ENCODE data around the gene RIC3.
A peak's percentile ranks its signal among the peaks of the same experiment; 100 is the strongest.
"Not testable (repeated sequence)": the region's sequence is repeated elsewhere in the genome, so short reads cannot be mapped to it uniquely, and the experiment has no call there.

RIC3 gene

GRCh38 chr11:8192016-8192895 is 23.4 kb upstream of the RIC3 start:
- H3K4me3 ChIP-seq (ENCODE audit: low read depth, low read length): no peak overlapping the region
- peak; percentile 29 for DNase-seq (ENCODE audit: low read depth)

- DNase-seq (ENCODE audit: low read depth): no peak
- no peak overlapping the region for H3K4me3 ChIP-seq (ENCODE audit: low read depth, low read length)
Measured at GRCh38 chr11:8190431-8190830, 21.6 kb upstream of the RIC3 start.

- H3K4me3 ChIP-seq (ENCODE audit: low read depth, low read length): no peak overlapping the region
- no peak for DNase-seq (ENCODE audit: low read depth)
Measured at GRCh38 chr11:8186429-8186828, 17.6 kb upstream of the RIC3 start.

- no peak for DNase-seq (ENCODE audit: low read depth)
- no peak overlapping the region for H3K4me3 ChIP-seq (ENCODE audit: low read depth, low read length)
Measured at GRCh38 chr11:8183111-8183510, 14.3 kb upstream of the RIC3 start.

- no peak for DNase-seq (ENCODE audit: low read depth)
- no peak overlapping the region for H3K4me3 ChIP-seq (ENCODE audit: low read depth, low read length)
Measured at GRCh38 chr11:8180469-8180868, 11.6 kb upstream of the RIC3 start.

GRCh38 chr11:8178297-8178696 is 9.5 kb upstream of the RIC3 start:
- DNase-seq (ENCODE audit: low read depth): no peak
- no peak overlapping the region for H3K4me3 ChIP-seq (ENCODE audit: low read depth, low read length)

GRCh38 chr11:8177136-8177535 is 8.3 kb upstream of the RIC3 start:
- DNase-seq (ENCODE audit: low read depth): no peak
- no peak overlapping the region for H3K4me3 ChIP-seq (ENCODE audit: low read depth, low read length)

- H3K4me3 ChIP-seq (ENCODE audit: low read depth, low read length): no peak overlapping the region
- no peak for DNase-seq (ENCODE audit: low read depth)
Measured at GRCh38 chr11:8167796-8168195, 1.0 kb downstream of the RIC3 start.

GRCh38 chr11:8164746-8165145 is 4.1 kb downstream of the RIC3 start:
- no peak for DNase-seq (ENCODE audit: low read depth)
- H3K4me3 ChIP-seq (ENCODE audit: low read depth, low read length): no peak overlapping the region

GRCh38 chr11:8161627-8162304 is 7.1 kb downstream of the RIC3 start:
- not testable (repeated sequence) for DNase-seq (ENCODE audit: low read depth); H3K4me3 ChIP-seq (ENCODE audit: low read depth, low read length)

- DNase-seq (ENCODE audit: low read depth): no peak
- no peak overlapping the region for H3K4me3 ChIP-seq (ENCODE audit: low read depth, low read length)
Measured at GRCh38 chr11:8156877-8157276, 11.9 kb downstream of the RIC3 start.

GRCh38 chr11:8149726-8150125 is 19.1 kb downstream of the RIC3 start:
- DNase-seq (ENCODE audit: low read depth): no peak
- H3K4me3 ChIP-seq (ENCODE audit: low read depth, low read length): no peak overlapping the region

GRCh38 chr11:8138526-8138925 is 30.3 kb downstream of the RIC3 start:
- H3K4me3 ChIP-seq (ENCODE audit: low read depth, low read length): no peak overlapping the region

GRCh38 chr11:8127447-8127846 is 41.4 kb downstream of the RIC3 start:
- no peak for DNase-seq (ENCODE audit: low read depth)
- no peak overlapping the region for H3K4me3 ChIP-seq (ENCODE audit: low read depth, low read length)

More at GRCh38 chr11:8138526-8138925, 30.3 kb downstream of the RIC3 start:
- no peak for DNase-seq (ENCODE audit: low read depth)

GRCh38 chr11:8126649-8127289 is 42.1 kb downstream of the RIC3 start:
- DNase-seq (ENCODE audit: low read depth): no peak
- H3K4me3 ChIP-seq (ENCODE audit: low read depth, low read length): no peak overlapping the region

- no peak for DNase-seq (ENCODE audit: low read depth)
- H3K4me3 ChIP-seq (ENCODE audit: low read depth, low read length): no peak overlapping the region
Measured at GRCh38 chr11:8122173-8122764, 46.6 kb downstream of the RIC3 start.

- no peak overlapping the region for H3K4me3 ChIP-seq (ENCODE audit: low read depth, low read length)
- no peak for DNase-seq (ENCODE audit: low read depth)
Measured at GRCh38 chr11:8111636-8112035, 57.2 kb downstream of the RIC3 start.

- H3K4me3 ChIP-seq (ENCODE audit: low read depth, low read length): no peak overlapping the region
- no peak for DNase-seq (ENCODE audit: low read depth)
Measured at GRCh38 chr11:8110396-8110795, 58.4 kb downstream of the RIC3 start.

GRCh38 chr11:8109675-8110074 is 59.1 kb downstream of the RIC3 start:
- H3K4me3 ChIP-seq (ENCODE audit: low read depth, low read length): no peak overlapping the region

GRCh38 chr11:8108421-8108820 is 60.4 kb downstream of the RIC3 start:
- H3K4me3 ChIP-seq (ENCODE audit: low read depth, low read length): no peak overlapping the region
- no peak for DNase-seq (ENCODE audit: low read depth)

More at GRCh38 chr11:8109675-8110074, 59.1 kb downstream of the RIC3 start:
- DNase-seq (ENCODE audit: low read depth): no peak
